HG02763 (cell line): ENCODE measurements around the gene BAX.
"Not testable (repeated sequence)": the region's sequence is repeated elsewhere in the genome, so short reads cannot be mapped to it uniquely, and the experiment has no call there.

Experiments
- ATAC-seq: cut with Tn5 transposase; IDR thresholded peaks from one replicate; pipeline ENCODE4 v1.9.1; 2021; ENCODE audit warnings: mild to moderate bottlenecking, moderate library complexity; ENCODE audit not compliant: unreplicated experiment

BAX gene

DNA sequence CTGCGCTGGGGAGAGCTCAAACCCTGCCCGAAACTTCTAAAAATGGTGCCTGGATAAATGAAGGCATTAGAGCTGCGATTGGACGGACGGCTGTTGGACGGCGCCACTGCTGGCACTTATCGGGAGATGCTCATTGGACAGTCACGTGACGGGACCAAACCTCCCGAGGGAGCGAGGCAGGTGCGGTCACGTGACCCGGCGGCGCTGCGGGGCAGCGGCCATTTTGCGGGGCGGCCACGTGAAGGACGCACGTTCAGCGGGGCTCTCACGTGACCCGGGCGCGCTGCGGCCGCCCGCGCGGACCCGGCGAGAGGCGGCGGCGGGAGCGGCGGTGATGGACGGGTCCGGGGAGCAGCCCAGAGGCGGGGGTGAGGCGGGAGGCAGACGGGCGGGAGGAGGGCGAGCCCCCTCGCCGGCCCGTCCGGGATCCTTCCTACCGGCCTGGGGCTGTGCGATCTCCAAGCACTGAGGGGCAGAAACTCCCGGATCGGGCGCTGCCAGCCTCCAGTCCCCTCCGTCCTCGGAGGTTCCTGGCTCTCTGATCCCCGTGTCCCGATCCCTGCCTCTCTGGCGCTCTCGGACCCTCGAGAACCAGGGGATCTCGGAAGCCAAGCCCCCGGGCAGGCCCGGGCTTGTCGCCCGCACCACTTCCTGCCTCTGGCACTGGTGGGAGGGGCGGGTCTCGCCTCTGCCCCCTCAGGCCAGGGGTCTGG, at the start of gene BAX:
Gene BAX, plus strand, starts transcription at position 281 of the 713 bp plus-strand sequence. Its CDS starts 54 bp downstream, at position 335.
- ATAC-seq: peak; percentile 94

GRCh38 chr19:48905664-48906063, 49.0 kb upstream of the BAX start:
- no peak for ATAC-seq

GRCh38 chr19:48906324-48906723, 48.4 kb upstream of the BAX start:
- no peak for ATAC-seq

DNA sequence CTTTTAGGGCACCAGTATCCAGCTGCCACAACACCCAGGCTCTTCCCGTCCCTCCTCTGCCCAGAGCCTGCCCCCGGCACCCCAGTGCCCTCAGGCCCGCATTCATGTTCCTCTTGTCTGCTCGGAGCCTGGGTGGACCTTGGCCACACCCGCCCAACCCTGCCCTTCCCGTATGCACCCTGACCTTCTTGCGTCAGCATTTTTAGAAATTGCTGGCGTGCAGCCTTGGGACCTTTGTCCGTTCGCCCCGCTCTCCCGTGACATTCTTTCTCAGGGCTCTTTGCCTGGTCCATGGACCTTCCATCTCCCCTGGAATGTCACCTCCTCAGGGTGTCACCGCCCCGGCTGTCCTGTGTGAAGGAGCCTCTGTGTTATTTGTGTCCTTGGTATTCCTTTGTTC, 47.0 kb upstream of the BAX start:
- ATAC-seq: no peak

DNA sequence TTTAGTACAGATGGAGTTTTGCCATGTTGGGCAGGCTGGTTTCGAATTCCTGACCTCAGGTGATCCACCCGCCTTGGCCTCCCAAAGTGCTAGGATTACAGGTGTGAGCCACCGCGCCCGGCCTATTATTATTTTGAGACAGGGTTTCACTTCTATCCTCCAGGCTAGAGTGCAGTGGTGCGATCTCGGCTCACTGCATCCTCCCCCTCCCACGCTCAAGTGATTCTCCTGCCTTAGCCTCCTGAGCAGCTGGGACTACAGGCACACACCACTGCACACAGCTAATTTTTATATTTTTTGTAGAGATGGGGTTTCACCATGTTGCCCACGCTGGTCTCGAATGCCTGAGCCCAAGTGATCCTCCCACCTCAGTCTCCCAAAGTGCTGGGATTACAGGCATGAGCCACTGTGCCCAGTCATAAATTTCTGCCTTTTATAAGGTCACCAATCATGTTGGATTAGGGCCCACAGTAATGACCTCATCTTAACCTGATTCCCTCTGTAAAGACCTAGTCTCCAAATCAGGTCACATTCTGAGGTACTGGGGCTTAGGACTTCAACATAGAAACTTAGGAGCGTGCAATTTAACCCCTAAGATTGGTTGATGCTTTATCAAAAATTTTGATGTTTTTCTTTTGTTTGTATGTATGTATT, 45.1 kb upstream of the BAX start:
- ATAC-seq: not testable (repeated sequence)

- ATAC-seq: no peak
These were observed 43.9 kb upstream of the BAX start for GRCh38 chr19:48910803-48911202.

DNA sequence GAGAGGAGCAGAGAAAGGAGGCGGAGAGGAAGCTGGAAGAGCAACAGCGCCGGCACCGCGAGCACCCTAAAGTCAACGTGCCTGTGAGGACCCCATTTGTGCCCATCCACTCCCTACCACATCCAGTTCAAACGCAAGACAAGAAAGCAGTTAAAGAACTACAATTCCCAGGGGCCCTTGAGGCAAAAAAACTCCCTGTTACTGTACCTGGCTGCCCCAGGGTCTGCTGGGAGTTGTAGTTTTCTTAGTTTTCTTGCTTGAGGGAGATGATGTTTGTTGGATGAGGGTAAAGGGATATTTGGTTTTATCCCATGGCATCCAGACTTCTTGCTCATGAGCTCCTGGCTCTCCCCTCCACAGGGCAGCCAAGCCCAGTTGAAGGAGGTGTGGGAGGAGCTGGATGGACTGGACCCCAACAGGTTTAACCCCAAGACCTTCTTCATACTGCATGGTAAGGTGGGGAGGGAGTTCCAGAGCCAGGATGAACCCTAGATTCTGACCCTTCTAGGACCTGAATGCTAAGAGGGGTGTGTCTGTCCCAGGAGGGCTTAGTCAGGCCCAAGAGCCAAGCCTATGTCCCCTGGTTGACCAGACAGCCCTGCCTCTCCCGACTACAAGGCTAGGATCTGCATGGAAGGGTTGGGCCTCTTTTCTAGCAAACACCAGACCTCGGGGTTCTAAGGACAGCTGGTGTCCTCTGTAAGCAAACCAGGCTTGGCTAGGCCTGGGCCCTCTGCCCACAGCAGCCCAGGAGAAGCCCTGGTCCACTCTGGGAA, 41.4 kb upstream of the BAX start:
- ATAC-seq: no peak

- ATAC-seq: no peak
These were observed 40.5 kb upstream of the BAX start for GRCh38 chr19:48914181-48914580.

- no peak for ATAC-seq
These were observed 38.9 kb upstream of the BAX start for GRCh38 chr19:48915757-48916156.

DNA sequence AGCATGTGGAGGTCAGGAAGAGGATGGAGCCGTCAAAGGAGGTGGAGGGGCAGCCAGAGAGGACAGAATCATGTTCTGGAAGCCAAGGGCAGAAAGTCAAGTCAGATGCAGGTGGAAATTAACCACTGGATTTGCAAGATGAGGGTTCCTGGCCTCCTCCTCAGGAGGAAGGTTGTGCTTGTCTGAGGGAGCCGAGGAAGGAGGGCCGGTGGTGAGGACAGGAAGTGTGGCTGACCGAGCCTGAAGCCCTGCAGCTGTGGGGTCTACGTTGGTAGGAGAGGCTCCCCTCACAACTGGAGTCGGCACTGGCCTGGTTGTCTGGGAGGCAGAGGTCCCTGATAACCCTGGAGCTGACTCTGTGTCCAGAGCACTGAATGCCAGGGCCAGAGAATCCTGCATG, 36.6 kb upstream of the BAX start:
- no peak for ATAC-seq

DNA sequence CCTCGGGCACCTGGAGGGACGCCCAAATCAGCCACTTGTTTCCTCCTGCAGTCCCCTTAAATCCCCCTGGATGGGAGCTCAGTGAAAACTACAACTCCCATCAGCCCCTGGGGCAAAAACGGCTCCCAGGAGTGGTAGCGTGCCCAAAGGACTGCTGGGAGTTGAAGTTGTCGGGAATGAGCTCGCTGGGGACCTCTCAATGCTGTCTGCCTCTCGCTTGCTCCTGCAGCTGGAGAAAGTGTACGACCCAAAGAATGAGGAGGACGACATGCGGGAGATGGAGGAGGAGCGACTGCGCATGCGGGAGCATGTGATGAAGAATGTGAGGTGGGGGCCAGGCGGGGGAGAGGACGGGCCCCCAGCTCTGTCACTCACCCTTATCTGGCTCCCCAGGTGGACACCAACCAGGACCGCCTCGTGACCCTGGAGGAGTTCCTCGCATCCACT, 35.9 kb upstream of the BAX start:
- no peak for ATAC-seq

DNA sequence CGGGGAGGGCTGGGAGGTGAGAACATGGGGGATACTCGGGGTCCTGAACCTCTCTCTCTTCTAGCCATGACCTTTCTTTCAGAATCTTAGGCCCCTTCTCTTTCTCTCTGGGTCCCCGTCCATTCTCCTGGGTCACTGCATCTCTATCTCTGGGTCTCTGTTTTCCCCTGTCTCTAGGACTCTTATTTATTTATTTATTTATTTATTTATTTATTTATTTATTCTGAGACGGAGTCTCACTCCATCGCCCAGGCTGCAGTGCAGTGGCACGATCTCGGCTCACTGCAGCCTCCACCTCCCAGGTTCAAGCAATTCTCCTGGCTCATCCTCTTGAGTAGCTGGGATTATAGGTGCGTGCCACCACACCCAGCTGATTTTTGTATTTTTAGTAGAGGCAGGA, 35.4 kb upstream of the BAX start:
- not testable (repeated sequence) for ATAC-seq

DNA sequence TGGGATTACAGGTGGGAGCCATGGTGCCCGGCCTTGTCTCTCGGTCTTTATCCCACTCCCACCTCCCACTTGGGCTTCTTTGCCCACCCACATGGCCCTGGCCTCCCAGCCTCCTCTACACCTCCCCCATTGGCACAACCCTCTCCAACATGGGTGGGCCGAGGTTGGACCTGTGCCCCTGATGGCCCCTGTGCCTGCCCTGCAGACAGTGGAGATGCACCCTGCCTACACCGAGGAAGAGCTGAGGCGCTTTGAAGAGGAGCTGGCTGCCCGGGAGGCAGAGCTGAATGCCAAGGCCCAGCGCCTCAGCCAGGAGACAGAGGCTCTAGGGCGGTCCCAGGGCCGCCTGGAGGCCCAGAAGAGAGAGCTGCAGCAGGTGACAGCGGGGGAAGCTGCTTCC, 33.7 kb upstream of the BAX start:
- no peak for ATAC-seq

DNA sequence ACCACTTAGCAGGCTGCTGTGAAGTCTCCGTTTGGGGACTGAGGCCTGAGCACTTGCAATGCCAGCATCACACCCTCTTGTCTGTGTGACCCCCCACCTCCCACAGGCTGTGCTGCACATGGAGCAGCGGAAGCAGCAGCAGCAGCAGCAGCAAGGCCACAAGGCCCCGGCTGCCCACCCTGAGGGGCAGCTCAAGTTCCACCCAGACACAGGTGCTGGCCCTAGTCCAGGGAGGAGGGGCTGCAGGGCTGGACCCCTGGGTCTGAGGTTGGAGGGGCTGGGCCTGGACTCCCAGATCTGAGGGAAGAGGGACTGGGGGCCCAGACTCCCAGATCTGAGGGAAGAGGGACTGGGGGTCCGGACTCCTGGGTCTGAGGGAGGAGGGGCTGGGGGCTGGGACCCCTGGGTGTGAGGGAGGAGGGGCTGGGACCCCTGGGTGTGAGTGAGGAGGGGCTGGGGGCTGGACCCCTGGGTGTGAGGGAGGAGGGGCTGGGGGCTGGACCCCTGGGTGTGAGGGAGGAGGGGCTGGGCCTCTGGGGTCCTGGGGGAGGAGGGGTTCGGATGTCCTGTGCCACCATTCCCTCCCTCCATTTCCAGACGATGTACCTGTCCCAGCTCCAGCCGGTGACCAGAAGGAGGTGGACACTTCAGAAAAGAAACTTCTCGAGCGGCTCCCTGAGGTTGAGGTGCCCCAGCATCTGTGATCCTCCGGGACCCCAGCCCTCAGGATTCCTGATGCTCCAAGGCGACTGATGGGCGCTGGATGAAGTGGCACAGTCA, 32.8 kb upstream of the BAX start:
- no peak for ATAC-seq

GRCh38 chr19:48922548-48923490, 31.9 kb upstream of the BAX start:
- ATAC-seq: no peak

DNA sequence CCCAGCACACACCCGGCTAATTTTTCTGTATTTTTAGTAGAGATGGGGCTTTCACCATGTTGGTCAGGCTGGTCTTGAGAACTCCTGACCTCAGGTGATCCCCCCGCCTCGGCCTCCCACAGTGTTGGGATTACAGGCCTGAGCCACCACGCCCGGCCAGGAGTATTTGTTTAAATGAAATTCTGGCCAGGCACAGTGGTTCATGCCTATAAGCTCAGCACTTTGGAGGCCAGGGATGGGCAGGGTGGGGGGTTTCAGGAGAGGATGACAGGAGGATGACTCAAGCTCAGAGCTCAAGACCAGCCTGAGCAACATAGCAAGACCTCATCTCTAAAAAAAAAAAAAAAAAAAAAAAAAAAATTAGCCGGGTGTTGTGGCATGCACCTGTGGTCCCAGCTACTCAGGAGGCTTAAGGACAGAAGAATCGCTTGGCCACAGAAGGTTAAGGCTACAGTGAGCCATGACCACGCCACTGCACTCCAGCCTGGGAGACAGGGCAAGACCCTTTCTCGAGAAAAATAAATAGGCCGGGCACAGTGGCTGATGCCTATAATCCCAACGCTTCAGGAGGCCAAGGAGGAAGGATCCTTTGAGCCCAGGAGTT, 29.3 kb upstream of the BAX start:
- ATAC-seq: no peak

GRCh38 chr19:48925890-48926289, 28.8 kb upstream of the BAX start:
- not testable (repeated sequence) for ATAC-seq

- ATAC-seq: no peak
These were observed 27.8 kb upstream of the BAX start for GRCh38 chr19:48926909-48927308.

DNA sequence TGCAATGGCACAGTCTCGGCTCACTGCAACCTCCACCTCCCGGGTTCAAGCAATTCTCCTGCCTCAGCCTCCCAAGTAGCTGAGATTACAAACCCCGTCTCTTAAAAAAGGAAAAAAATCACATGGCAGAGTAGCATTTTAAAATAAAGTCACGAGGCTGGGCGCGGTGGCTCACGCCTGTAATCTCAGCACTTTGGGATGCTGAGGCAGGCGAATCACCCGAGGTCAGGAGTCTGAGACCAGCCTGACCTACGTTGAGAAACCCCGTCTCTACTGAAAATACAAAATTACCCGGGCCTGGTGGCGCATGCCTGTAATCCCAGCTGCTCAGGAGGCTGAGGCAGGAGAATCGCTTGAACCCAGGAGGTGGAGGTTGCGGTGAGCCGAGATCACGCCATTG, 27.0 kb upstream of the BAX start:
- ATAC-seq: not testable (repeated sequence)
